HTERT RPE-1 (cell line): ENCODE data around the gene MPHOSPH9.

Experiments
- in situ Hi-C: fragments of 300-500 bp; cut with MboI; formaldehyde crosslinking; loops from 4 replicates; pipeline ENCODE4 v1.14.3; 2020; ENCODE audit warnings: low sequenced_read_pairs

Gene MPHOSPH9

DNA sequence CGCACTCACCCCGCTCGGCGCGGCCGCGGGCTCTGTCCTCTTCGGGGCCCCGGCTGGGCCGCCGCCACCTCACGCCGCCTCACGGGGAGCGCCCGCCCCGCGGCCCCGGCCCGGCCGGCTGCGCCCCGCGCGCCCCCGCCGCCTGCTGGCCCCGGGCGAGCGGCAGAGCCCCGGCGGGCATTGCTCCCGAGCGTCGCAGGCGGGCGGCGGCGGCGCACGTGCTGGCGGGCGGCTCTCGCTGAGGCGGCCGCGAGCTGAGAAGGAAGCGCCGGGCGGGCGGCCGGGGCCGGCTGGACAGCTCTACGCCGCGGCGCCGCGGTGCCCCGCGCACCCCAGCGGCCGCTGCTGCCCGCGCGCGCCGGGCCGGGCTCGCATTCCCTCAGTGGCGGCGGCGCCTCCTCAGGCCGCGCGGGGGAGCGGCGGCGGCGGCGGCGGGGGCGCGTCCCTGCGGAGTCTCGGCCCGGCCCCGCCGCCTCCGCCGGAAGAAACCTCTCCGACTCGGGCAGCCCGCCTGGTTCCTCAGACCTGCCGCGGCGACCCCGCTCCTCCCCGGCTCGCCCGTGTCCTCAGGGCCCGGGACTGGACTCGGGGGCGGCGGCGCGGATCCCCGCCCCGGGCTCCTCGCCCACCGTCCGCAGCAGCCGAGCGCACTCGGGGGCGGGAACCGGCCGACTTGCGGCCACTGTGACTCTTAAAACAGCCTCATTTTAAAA lies 82.0 kb downstream of the MPHOSPH9 start, which contains the start of gene PITPNM2:
PITPNM2 (minus strand) TSS at position 347 of the 713 bp plus-strand sequence. CDS start 116,500 bp downstream, outside the sequence.
- in situ Hi-C loops = no loop called here

DNA sequence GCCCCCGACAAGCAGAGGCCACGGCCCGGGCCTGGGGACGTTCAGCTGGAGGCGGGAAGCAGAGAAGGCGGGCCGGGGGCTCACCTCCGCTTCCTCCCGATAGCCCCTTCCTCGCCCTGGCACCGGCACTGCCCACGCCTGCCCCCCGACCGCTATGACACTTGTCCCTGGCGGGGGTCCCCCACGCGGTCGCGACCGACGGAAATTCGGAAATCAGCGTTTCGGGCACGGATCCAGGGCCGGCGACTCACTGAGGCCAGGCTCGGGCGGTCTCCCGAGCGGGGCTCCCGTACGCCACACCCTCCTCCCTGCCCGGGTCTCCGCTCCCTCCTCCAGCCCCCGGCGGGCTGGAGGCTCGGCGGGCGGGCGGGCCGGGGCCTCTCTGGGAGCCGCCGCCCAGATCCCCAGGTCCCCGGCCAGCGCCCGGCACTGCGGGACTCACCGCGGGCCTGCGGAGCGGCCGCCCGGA lies 82.6 kb downstream of the MPHOSPH9 start:
- in situ Hi-C loops = no loop called here

DNA sequence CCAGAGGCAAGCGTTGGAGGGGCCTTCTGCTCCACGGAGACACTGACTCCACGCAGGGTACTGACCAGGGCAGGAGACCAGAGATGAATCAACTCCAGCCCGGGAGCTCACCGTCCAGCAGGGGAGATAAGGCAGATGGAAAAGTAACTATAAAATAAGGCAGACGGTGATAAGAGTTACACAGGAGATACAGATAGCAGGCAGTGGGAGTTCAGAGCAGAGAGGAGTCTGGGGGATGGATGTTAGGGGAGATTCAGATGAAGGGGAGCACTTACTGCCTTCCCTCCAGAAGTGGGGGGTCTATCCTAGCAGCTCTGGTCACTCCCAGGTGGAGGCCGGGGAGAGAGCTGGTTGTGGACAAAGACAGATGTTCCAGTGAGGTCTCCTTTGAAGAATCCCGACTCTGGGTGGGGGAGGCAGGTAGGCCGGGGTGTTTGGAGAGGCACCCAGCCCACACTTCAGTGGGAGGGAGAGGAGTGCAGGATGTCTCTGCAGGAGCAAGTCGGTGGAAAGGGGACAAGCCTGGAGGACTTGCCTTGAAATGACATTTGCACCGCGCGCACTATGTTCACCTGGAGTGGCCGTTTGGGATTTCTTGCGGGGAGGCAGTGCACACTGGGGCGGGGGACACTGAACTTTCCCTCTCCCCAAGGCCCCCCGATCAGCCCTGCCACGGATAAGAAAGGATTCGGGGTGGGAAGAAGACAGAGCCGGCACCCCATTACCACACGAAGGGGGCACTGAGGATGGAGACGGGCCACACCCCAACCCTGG lies 83.3 kb downstream of the MPHOSPH9 start:
- in situ Hi-C loops = no loop called here

DNA sequence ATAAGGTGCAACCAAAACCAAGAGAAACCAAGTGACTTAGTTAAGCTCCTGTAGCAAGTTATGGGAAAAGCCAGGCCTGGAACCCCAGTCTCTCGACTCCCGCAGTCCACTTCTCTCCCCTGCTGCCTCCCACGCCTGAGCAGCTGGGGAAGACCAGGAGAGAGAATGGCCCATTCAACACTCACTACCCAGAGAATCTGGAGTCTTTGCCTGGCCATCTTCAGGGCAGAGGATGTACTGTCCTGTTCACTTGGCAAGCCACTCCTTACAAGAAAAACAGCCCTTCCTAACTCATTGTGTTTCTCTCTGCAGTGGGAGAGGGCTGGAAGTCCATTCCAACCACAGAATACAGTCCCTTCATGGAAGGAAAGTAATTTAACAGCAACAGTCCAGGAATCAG lies 83.9 kb downstream of the MPHOSPH9 start:
- in situ Hi-C loops = no loop called here

DNA sequence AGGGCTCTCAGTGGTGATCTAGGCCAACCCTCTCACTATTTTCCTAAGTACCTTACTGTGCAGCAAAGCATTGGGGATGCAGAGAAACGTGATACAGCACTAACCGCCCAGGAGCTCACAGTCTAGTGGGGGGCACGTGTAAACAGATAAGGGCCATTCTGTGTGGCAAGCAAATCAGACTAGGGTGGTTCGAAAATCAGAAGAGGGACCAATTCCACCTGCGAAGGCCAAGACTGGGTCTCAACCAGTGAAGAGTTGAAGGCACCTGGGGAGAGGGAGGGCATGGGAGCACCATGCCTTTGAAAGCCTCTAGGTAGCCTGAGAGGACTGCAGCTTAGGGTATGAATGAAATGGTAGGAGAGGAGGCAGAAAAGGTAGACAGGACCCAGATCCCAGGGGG lies 84.3 kb downstream of the MPHOSPH9 start:
- in situ Hi-C loops = no loop called here

DNA sequence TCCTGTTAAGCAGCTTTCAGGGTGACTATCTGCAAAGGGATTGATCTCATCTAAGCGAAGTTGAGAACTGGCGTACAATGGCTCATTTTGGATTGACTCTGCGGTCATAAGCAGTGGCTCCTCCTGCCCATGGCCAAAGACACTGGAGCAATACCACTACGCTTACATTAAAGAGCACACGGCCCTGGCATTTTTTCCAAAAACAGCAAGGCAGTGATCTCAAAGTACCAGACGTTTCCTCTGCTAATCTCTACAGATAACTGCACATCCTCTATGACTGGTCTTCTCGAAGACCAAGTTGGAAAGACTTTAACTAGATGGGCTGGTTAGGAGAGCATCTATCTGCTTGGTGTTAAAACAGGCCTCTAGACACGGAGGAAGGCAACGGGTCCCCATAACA lies 84.7 kb downstream of the MPHOSPH9 start:
- in situ Hi-C loops = no loop called here

DNA sequence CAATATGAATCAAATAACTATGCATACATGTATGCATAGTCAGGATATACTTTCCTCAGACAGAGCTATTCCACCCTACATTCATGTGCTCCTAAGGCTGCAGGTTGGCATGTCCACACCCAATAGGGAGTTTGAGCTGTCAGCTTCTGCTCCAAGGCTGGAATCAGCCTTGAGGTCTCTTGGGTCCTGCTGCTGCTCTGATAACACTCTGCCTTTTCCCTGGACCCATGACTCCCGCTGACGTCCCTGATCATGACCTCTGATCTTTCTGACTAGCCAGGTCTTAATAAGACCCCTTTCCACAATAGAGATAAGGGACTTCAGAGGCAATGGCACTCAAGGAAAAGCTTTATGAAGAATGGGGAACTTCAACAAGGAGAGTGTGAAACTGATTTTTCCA lies 87.7 kb downstream of the MPHOSPH9 start:
- in situ Hi-C loops = no loop called here

DNA sequence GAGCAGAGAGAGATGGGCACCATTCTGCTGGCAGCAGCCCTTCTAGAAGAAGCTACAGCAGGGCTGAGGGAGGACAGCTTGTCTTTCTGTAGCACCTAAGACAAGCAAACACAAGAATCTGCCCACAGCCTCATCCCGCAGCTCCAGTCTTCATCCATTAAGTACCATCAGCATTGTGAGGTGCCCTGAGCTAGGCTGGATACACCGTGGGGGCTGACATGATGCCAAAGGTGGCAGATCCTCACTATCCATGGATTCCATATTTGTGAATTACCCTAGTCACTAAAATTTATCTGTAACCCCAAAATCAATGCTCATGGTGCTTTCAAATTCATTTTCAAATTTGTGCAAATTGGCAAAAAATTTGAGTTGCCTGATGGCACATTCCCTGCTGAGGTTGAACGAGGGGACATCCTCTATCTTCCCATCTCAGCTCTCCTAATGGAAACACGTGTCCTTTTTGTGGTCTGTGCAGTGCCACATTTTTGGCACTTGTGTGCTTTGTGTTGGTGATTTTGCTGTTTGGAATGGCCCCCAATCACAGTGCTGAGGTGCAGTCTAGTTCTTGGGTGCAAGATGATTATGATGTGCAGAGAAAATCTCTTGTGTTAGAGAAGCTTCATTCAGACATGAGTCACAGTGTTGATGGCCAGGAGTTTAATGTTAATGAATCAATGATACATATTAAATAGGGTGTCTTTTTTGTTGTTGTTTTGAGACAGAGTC lies 89.0 kb downstream of the MPHOSPH9 start:
- in situ Hi-C loops = no loop called here

DNA sequence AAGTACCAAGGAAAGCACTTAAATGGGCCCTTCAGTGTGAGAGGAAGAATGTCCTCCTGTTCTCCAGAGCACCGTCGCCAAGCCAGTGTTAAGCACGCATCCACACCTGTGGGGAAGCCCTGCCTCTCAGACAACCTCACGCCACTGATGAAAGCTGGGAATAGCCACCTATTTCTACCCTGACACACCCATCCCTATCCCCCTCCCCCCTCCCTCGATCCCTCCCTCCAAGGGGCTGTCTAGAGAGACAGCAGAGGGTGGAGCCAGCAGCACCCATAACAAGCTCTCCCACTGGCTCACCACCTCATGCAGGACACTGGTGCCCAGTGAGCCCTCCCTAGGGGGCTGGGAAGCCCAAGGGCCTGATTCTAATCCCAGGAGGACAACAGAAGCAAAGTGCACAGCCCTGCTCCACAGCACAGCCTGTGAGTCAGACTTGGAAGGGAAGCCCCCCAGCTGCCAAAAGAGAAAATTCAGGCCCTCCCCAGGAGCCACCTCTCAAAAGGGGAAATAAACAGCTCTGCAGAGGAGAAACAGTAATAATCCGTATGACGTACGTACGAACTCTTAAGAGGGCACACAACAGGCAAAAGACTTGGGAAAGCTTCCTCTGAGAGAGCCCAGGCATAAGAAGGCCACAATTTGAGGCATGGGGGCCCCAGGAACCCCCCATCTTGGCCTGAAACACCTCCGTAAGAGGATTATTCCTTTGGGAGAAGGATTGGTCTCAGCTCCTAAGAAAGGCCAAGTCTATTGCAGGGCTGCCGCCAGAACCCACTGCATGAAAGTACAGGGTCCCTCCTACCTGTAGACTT lies 89.8 kb downstream of the MPHOSPH9 start:
- in situ Hi-C loops = no loop called here

DNA sequence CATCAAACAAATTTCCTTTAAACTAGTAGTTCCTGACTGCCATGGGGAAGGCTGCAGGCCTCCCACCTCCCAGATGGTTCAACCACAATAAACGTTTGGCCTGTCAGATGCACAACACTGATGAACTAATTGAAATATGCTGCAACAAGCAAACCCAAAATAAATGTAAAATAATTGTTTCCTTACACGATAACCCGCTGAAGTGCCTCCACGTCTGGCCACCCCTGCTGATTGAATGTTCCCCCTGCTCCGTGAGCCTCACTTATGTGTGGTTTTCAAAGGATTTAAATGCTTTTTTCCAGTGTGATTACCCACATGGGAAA lies 90.5 kb downstream of the MPHOSPH9 start:
- in situ Hi-C loops = no loop called here

DNA sequence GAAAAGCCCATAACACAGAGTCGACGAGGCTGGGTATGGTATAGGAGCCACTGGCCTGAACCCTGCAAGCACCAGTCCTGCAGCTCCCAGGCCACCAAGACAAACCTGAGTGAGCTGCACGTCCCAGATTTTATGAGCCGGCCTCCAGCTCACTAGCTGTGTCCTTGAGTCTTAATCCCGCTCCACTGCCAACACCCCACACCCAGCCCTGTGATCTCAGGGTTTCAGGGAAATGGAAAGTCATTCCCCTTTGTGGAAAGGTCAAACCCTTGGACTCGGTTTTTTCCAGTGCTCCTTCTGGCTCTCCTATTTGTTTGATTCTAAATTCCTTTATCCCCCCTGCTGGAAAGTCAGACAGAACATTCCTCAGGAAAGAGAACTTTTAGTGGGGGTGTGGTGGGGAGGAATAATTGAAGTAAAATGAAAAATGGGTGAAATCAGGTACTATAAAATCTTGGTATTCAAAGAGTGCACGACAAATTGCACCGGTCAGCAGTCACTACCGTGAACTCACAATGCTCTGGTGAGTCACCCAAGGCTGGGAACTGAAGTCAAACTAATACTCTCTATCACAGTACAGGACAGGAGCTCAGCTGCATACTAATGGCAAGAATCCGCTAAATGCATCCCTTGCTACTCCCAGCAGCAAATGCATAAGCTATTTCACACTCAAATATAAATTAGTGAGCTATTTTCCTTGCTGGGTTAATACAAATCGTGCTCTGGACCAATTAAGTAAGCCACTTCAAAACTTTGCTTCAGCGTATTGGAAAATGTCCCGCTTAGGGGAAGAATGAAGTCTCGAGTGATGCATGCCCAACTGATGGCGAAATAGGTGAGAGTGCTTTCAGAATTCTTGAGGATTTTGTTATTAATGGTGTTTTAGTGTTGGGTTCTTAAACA lies 91.1 kb downstream of the MPHOSPH9 start:
- in situ Hi-C loops = no loop called here

DNA sequence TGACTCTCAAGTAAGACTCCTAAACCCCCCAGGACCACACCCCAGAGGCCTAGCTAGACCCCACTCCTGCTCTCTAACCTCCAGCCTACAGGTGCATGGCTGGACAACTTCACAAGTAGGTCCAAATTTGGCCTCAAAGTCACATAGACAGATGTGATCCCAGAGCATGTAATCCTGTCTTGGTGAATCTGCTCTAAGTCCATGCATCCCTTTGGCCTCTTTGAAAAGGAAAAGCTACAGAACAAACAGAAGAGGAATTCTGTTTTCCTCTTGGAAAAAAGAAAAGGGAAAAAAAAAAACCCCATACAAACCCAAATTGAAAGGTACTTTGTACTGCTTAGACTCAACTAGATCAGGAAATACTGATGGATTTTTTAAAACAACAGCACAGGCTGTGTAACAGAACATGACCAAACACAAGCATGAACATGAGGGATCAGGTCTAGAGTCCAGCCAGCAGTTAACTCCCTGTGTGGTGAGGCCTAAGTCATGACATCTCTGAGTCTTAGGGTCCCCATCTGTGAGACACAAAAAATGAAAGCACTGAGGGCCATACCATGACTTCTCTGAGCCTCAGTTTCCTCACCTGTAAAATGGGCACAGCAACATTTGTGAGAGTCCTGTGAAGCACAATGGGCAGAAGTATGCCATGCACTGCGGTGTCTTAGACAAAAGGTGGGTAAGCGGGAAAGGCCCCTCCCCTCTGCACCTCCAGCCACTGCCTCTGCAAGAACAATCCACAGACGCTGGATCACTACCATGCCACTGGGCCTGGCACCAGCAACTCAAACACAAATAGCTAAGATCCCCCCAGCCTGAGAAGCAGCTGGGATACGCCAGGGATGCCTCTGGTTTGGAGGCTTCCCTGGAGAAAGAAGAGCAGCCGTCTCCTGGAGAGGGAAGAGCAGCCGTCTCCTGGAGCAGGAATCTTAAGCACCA lies 92.0 kb downstream of the MPHOSPH9 start:
- in situ Hi-C loops = no loop called here

DNA sequence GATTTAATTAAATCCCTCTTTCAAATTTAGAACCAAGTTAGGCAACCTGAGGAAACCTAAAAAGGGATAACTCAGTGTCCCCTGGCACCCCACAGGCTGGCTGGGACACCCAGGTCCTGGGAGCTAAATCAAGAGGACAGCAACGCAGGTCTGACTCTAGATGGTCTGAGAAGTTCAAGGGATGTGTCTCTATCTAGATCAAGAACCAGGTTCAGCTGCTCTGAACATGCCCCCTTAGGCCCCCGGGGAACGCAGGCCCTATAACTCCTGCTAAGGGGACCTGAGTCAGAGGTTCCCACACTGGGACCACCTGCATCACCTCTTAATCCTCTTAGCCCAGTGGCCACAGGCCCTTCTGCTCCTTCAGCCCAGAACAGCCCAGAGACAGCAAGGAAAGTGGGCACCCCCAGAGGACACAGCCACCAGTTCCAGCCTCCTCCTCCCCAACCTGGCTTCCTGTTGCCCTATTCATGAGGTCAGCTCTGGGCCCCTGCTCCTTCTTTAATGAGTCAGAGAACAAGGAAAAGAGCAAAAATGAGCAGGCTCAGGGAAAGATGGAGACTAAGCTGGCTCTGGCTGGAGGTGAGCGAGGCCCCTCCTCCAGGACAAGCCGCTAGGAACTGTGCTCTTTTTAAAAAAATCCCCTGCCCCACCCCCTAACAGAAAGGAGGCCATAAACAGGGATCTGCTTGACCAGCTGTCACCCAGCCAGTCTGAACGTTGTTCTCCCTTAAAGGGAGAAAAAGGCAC lies 92.8 kb downstream of the MPHOSPH9 start:
- in situ Hi-C loops = no loop called here

DNA sequence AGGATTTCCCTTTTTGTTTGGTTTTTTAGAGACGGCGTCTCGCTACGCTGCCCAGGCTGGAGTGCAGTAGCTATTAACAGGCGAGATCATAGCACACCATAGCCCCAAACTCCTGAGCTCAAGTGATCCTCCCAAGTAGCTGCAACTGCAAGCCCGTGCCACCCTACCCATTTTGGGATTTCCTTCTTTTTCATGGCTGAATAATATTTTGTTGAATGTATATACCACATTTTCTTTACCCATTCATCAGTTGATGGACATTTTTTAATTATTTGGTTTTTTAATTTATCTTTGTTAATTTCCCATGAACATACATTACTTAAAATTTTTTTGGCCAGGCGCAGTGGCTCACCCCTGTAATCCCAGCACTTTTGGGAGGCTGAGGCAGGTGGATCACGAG lies 97.3 kb downstream of the MPHOSPH9 start:
- in situ Hi-C loops = no loop called here

DNA sequence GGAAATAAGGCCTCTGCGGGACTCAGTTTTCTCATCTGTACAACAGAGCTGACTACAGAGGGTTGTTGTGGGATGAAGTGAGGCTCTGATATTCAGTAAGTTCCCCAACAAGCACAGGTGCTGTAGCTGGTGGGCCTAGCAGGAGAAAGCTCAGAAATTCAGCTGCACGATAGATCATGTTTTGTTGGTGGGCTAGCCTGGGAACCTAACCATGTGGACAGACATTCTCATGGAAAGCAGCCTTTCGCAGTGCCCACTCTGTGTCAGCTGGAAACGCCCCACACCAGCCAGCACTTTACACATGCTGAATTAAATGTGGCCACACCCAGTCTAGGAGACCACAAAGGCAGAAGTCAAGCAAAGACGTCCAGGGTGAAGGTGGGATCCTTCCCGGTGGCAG lies 98.1 kb downstream of the MPHOSPH9 start:
- in situ Hi-C loops = no loop called here

DNA sequence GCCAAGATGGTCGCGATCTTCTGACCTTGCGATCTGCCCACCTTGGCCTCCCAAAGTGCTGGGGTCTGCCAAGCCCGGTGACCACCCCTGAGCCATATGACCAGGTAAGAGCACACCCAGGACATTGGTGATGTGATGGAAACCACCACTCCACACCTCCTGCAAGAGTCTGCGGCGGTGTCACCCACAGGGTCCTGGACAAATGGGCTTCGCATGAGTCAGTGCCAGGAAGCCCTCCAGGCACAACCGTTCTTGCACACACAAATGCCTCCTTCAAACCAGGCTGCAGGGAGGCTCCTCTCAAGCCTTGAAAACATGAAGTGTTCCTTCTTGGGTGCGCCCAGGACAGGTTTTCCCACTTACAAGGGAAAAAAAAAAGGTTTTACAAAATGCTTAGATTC lies 98.7 kb downstream of the MPHOSPH9 start:
- in situ Hi-C loops = no loop called here

DNA sequence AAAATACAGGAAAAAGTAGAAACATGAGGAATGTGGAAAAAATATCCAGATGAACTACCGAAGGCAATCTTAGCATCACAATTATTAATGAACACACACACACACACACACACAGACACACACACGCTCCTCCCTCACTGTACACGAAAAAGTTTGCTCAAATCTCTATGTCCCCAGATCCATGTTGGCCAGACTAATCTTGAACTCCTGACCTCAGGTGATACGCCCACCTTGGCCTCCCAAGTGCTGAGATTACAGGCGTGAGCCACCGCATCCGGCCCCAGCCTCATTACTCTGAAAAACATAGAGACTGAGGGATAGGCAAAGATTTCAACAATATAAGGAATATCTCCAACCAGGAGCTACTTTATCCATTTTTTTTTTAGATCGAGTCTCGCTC lies 99.2 kb downstream of the MPHOSPH9 start:
- in situ Hi-C loops = no loop called here

DNA sequence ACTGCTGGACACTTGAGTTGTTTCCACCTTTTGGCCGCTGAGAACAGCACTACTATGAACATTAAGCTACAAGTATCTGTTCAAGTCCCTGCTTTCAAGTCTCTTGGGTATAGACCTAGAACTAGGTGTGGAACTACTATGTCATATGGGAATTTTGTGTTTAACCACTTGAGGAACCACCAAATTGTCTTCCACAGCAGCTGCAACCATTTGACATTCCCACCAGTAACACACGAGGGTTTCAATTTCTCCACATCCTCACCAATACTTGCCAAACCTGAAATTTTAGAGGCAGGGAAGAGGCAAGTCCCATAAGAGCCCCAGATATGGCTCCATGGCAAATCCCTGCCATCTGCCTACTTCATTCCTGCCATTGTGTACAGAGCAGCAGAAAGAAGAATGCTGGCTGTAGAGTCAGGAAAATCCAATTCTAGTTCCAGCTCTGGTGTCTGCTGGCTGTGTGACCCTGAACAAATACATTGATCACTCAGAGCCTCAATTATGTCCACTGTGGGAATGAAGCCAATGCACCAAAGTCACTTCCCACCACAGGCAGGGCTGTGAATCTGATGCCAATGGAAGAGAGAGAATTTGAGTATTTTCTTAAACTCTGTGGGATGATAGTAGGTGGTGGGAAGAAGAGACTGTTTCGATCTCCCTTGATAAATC lies 99.9 kb downstream of the MPHOSPH9 start:
- in situ Hi-C loops = no loop called here
